HepG2 (cell line): ENCODE measurements around the gene ATE1. TPM values are rescaled to one million over a fixed set of nuclear protein-coding genes. Genes with fewer than 3 reads are reported as not detected.

Experiments used
- E2F5 ChIP-seq: sonication (generic); formaldehyde crosslinking; conservative IDR thresholded peaks from 2 replicates; pipeline ENCODE4 v1.4.0; 2020; ENCODE audit warnings: missing genetic modification reagents
- FOXA1 ChIP-seq, 2 experiments: fragments of 450-650 bp in 1 of 2; sonication (generic) in 1 of 2; formaldehyde crosslinking in 1 of 2; IDR thresholded peaks; 2 replicates each; pipeline versions ENCODE4 v1.4.0 to v1.6.1; 2016 to 2020; ENCODE audit warnings: missing genetic modification reagents in 1 of 2
- FOXP1 ChIP-seq, 2 experiments: fragments of 450-650 bp in 1 of 2; IDR thresholded peaks; 2 replicates each; pipeline ENCODE4 v1.6.1; 2017 to 2018; ENCODE audit warnings: antibody characterized with exemption in 1 of 2
- GATA4 ChIP-seq: sonication (generic); IDR thresholded peaks from 2 replicates; pipeline ENCODE4 v1.6.1; 2016; ENCODE audit warnings: antibody characterized with exemption, low read depth, borderline replicate concordance
- HMG20B ChIP-seq: conservative IDR thresholded peaks from 2 replicates; pipeline ENCODE4 v1.6.1; 2016; ENCODE audit warnings: missing genetic modification reagents, missing compliant biosample characterization
- HNRNPK ChIP-seq: fragments of 200-400 bp; formaldehyde crosslinking; IDR thresholded peaks from 2 replicates; pipeline ENCODE4 v1.6.1; 2018; ENCODE audit warnings: low read length, low read depth, moderate library complexity, mild to moderate bottlenecking; ENCODE audit not compliant: poor library complexity, severe bottlenecking
- MED8 ChIP-seq: sonication (generic); formaldehyde crosslinking; IDR thresholded peaks from 2 replicates; pipeline ENCODE4 v1.8.1; 2023; ENCODE audit warnings: mild to moderate bottlenecking, missing genetic modification reagents; ENCODE audit not compliant: insufficient replicate concordance
- MIXL1 ChIP-seq: IDR thresholded peaks from 2 replicates; pipeline ENCODE4 v1.6.1; 2016
- NCOA1 ChIP-seq: sonication (generic); formaldehyde crosslinking; IDR thresholded peaks from 2 replicates; pipeline ENCODE4 v1.9.0; 2021; ENCODE audit warnings: missing genetic modification reagents
- PREB ChIP-seq: sonication (generic); formaldehyde crosslinking; IDR thresholded peaks from 2 replicates; pipeline ENCODE4 v1.4.0; 2020; ENCODE audit warnings: missing genetic modification reagents
- TGIF2 ChIP-seq: IDR thresholded peaks from 2 replicates; pipeline ENCODE4 v1.6.1; 2016; ENCODE audit warnings: control low read depth, missing compliant biosample characterization
- ZFAT ChIP-seq: sonication (generic); formaldehyde crosslinking; conservative IDR thresholded peaks from 2 replicates; pipeline ENCODE4 v1.8.1; 2023; ENCODE audit warnings: missing genetic modification reagents, inconsistent platforms
- ZNF350 ChIP-seq: sonication (generic); formaldehyde crosslinking; IDR thresholded peaks from 2 replicates; pipeline ENCODE4 v1.4.0; 2020; ENCODE audit warnings: mild to moderate bottlenecking, low read depth, missing genetic modification reagents, borderline replicate concordance
- ZNF629 ChIP-seq: sonication (generic); formaldehyde crosslinking; conservative IDR thresholded peaks from 2 replicates; pipeline ENCODE4 v1.5.0; 2020; ENCODE audit warnings: missing genetic modification reagents
- ZNF747 ChIP-seq: sonication (generic); formaldehyde crosslinking; IDR thresholded peaks from 2 replicates; pipeline ENCODE4 v1.8.1; 2023; ENCODE audit warnings: missing genetic modification reagents, mild to moderate bottlenecking, borderline replicate concordance
- polyA plus RNA-seq, 8 experiments: library from polyadenylated mRNA; depleted of rRNA in 3 of 8; stranded (reverse) in 7 of 8; unstranded in 1 of 8; fragments of >200 nt; fragmentation: Illumina TruSeq in 4 of 8; extraction: Trizol in 4 of 8; gene quantifications; 2 replicates each; pipeline versions ENCODE4 v1.2.1 to v1.2.3, GENCODE V29; 2011 to 2016; ENCODE audit warnings: low read depth in 4 of 8, missing spikeins in 1 of 8, mixed read lengths in 1 of 8; ENCODE audit not compliant: insufficient read depth in 1 of 8
- total RNA-seq, 5 experiments: library from RNA; depleted of rRNA; stranded (reverse); fragments of >200 nt; fragmentation: Illumina TruSeq; extraction: Trizol; gene quantifications; 2 replicates each; pipeline ENCODE4 v1.2.3, GENCODE V29; 2016; ENCODE audit warnings: low read depth in 1 of 5
- TF ChIP-seq, protein P1 (sequence below): IDR thresholded peaks from 2 replicates; pipeline ENCODE4 v1.6.1; 2018; ENCODE audit warnings: missing genetic modification reagents, mild to moderate bottlenecking, missing compliant biosample characterization
- TF ChIP-seq, protein P2 (sequence below): sonication (generic); formaldehyde crosslinking; IDR thresholded peaks from 2 replicates; pipeline ENCODE4 v1.9.0; 2021; ENCODE audit warnings: missing genetic modification reagents, borderline replicate concordance
- TF ChIP-seq, protein P3 (sequence below): sonication (generic); formaldehyde crosslinking; IDR thresholded peaks from 2 replicates; pipeline ENCODE4 v1.4.0; 2020; ENCODE audit warnings: missing genetic modification reagents, mild to moderate bottlenecking, borderline replicate concordance
- TF ChIP-seq, protein P4 (sequence below): IDR thresholded peaks from 2 replicates; pipeline ENCODE4 v1.6.1; 2016; ENCODE audit warnings: low read depth
- TF ChIP-seq, protein P5 (sequence below): sonication (generic); formaldehyde crosslinking; IDR thresholded peaks from 2 replicates; pipeline ENCODE4 v1.5.1; 2020; ENCODE audit warnings: missing genetic modification reagents, mild to moderate bottlenecking, borderline replicate concordance

ATE1 gene
- total and polyA plus RNA-seq, 2 of the 13 experiments (the other 11 are each of a cell fraction or from before 2014, with no cell fraction given), result 17.5 to 42.2 TPM

DNA sequence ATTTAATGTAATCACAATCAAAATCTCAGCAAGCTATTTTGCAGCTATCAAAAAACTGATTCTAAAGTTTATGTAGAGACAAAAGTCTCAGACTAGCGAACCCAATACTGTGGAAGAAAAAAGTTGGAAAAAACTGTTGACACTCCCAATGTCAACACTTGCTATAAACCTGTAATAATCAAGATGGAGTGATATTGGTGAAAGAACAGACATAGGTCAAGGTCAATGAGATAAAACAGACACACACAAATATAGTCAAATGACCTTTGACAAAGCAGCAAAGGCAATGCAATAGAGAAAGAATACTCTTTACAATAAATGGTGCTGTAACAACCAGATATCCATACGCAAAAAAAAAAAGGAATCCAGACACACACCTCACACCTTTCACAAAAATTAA, 84.5 kb downstream of the ATE1 start (continued):
- TF ChIP-seq, protein P1, sequence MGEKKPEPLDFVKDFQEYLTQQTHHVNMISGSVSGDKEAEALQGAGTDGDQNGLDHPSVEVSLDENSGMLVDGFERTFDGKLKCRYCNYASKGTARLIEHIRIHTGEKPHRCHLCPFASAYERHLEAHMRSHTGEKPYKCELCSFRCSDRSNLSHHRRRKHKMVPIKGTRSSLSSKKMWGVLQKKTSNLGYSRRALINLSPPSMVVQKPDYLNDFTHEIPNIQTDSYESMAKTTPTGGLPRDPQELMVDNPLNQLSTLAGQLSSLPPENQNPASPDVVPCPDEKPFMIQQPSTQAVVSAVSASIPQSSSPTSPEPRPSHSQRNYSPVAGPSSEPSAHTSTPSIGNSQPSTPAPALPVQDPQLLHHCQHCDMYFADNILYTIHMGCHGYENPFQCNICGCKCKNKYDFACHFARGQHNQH (CRISPR knock-in tag), result no peak; the same call in 1 of the 2 replicates
- TF ChIP-seq, protein P2, sequence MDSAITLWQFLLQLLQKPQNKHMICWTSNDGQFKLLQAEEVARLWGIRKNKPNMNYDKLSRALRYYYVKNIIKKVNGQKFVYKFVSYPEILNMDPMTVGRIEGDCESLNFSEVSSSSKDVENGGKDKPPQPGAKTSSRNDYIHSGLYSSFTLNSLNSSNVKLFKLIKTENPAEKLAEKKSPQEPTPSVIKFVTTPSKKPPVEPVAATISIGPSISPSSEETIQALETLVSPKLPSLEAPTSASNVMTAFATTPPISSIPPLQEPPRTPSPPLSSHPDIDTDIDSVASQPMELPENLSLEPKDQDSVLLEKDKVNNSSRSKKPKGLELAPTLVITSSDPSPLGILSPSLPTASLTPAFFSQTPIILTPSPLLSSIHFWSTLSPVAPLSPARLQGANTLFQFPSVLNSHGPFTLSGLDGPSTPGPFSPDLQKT, result no peak
- TF ChIP-seq TGIF2 (no peak), MED8 (CRISPR knock-in tag) (no peak), MIXL1 (peak; percentile 79), HMG20B (0 out of 2 replicates have a peak, but pooled peaks have one; percentile 66), ZNF629 (CRISPR knock-in tag) (no peak), GATA4 (peak; percentile 50; the same call in 1 of the 2 replicates), ZNF747 (CRISPR knock-in tag) (no peak), ZFAT (no peak), FOXA1 (IDR thresholded peaks at IDR 0.05) (peak; percentile 66; the same call in 1 of the 2 replicates), FOXA1 (CRISPR knock-in tag; IDR thresholded peaks at IDR 0.05) (peak; percentile 72), FOXP1 (IDR thresholded peaks at IDR 0.05) (no peak), FOXP1 (CRISPR knock-in tag; IDR thresholded peaks at IDR 0.05) (peak; percentile 80), HNRNPK (no peak), ZNF350 (no peak), PREB (CRISPR knock-in tag) (no peak), NCOA1 (no peak), E2F5 (no peak)
- TF ChIP-seq, protein P3, sequence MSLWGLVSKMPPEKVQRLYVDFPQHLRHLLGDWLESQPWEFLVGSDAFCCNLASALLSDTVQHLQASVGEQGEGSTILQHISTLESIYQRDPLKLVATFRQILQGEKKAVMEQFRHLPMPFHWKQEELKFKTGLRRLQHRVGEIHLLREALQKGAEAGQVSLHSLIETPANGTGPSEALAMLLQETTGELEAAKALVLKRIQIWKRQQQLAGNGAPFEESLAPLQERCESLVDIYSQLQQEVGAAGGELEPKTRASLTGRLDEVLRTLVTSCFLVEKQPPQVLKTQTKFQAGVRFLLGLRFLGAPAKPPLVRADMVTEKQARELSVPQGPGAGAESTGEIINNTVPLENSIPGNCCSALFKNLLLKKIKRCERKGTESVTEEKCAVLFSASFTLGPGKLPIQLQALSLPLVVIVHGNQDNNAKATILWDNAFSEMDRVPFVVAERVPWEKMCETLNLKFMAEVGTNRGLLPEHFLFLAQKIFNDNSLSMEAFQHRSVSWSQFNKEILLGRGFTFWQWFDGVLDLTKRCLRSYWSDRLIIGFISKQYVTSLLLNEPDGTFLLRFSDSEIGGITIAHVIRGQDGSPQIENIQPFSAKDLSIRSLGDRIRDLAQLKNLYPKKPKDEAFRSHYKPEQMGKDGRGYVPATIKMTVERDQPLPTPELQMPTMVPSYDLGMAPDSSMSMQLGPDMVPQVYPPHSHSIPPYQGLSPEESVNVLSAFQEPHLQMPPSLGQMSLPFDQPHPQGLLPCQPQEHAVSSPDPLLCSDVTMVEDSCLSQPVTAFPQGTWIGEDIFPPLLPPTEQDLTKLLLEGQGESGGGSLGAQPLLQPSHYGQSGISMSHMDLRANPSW (CRISPR knock-in tag), result no peak
- TF ChIP-seq, protein P4, sequence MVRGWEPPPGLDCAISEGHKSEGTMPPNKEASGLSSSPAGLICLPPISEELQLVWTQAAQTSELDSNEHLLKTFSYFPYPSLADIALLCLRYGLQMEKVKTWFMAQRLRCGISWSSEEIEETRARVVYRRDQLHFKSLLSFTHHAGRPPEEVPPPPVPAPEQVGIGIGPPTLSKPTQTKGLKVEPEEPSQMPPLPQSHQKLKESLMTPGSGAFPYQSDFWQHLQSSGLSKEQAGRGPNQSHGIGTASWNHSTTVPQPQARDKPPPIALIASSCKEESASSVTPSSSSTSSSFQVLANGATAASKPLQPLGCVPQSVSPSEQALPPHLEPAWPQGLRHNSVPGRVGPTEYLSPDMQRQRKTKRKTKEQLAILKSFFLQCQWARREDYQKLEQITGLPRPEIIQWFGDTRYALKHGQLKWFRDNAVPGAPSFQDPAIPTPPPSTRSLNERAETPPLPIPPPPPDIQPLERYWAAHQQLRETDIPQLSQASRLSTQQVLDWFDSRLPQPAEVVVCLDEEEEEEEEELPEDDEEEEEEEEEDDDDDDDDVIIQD (CRISPR knock-in tag), result peak; percentile 71; the same call in 1 of the 2 replicates
- TF ChIP-seq, protein P5, sequence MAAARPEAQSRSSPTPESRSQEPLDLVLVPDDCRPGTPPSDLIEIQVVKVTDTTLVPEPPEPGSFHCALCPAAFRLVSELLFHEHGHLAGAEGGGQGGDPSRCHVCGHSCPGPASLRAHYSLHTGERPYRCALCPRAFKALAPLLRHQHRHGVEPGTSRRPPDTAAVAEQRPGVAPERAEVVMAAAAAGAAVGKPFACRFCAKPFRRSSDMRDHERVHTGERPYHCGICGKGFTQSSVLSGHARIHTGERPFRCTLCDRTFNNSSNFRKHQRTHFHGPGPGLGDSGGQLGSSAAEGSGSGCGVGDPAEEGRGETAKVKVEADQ, result no peak
